Stimulated activated CD8-positive, alpha-beta memory T cell treated with anti-CD3 and anti-CD28 coated beads, Interleukin-12 subunit alpha, Interleukin-12 subunit beta, amount 100 ng/mL, for 24 hours (primary cell): ENCODE results near the gene RNPS1.
A peak's percentile ranks its signal among the peaks of the same experiment; 100 is the strongest.

Experiments
- DNase-seq: peaks from one replicate; pipeline ENCODE4 v3.0.0-alpha.2; 2020; ENCODE audit errors: extremely low read depth

Gene RNPS1

DNA sequence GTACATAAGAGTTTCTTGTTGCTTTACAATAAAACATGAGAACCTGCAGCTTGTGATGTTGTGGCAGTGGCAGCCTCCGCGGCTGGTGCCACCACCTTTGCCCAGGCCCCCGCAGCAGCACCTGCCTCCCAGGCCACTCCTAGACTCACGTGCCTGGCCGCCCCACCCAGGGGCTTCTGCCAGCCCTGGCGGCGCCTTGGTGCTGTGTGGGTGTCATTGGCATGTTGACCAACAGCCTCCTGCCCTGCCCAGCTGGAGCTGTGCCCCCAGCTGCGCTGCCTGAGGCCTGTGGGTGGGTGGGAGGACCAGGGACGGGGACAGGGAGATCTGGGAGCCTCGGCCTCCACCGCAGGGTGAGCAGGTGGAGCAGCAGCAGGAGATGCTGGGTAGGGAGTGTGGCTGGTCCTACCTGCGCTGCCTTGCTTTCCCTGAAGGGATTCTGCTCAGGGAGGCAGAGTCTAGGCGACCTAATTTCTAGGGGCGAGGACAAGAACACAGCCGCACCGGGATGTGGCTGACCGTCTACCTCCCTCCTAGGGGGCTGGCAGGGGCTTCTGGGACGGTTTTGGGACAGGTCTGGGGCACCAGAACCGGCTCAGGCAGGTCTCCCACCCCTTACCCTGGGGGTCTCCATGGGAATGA, 32.1 kb downstream of the RNPS1 start:
- no peak for DNase-seq

DNA sequence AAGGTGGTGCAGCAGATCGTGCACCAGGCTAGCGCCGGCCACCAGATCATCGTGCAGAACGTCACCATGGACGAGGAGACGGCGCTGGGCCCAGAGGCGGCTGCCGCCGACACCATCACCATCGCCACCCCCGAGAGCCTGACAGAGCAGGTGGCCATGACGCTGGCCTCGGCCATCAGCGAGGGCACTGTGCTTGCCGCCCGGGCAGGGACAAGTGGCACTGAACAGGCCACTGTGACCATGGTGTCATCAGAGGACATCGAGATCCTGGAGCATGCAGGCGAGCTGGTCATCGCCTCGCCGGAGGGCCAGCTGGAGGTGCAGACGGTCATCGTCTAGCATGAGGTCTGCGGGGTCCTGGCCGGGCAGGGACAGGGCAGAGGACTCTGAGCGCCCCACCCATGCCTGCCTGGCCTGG, 32.7 kb downstream of the RNPS1 start:
- DNase-seq = no peak

GRCh38 chr16:2234813-2235170, 33.1 kb downstream of the RNPS1 start:
- DNase-seq = no peak

GRCh38 chr16:2233872-2234812, 33.8 kb downstream of the RNPS1 start:
- no peak for DNase-seq

- DNase-seq = no peak
Measured at GRCh38 chr16:2233046-2233775, 34.7 kb downstream of the RNPS1 start.

GRCh38 chr16:2232094-2232990, 35.6 kb downstream of the RNPS1 start:
- no peak for DNase-seq

DNA sequence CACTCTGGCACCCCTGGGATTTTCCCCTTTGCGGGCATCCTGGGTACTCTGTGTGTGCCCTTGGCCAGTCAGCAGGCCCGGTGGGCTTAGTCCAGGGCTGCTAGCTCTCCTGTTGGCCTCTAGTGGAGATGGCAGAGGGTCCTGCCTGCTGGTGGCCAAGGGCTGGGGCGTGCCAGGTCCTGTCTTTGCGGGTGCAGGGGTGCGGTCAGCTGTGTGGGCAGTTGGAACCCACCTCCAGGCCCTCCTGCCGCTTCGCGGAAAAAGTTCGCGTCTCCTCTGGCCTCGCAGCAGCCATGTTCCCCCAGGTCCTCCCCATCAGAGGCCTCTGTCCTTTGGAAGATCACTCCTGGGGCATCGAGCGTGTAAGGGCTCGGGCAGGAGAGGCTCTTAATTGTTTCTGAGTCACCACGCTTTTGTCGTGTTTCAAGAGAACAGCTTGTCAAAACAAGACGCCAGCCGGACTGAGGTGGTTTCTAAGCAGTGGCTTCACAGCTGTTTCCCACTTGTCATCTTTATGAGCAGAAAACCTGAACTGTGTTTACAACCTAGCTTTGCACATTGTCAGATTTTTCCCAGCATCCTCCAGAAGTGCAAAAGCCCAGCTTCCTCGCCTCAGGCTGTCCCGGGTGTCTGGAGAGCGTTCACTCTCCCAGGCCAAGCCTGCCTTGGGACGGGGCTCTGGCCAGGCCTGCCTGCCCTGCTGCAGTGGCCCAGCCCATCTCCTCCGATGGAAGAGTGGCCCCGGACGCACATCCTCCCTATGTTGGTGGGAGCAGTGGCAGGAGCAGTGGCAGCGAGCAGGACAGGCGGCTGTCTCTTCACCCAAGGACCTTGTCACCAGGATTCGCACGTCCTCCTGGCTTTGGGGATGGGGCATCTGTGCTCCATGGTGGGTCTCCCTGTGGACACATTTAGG, 36.7 kb downstream of the RNPS1 start:
- DNase-seq = no peak

GRCh38 chr16:2230376-2230775, 37.5 kb downstream of the RNPS1 start:
- no peak for DNase-seq

DNA sequence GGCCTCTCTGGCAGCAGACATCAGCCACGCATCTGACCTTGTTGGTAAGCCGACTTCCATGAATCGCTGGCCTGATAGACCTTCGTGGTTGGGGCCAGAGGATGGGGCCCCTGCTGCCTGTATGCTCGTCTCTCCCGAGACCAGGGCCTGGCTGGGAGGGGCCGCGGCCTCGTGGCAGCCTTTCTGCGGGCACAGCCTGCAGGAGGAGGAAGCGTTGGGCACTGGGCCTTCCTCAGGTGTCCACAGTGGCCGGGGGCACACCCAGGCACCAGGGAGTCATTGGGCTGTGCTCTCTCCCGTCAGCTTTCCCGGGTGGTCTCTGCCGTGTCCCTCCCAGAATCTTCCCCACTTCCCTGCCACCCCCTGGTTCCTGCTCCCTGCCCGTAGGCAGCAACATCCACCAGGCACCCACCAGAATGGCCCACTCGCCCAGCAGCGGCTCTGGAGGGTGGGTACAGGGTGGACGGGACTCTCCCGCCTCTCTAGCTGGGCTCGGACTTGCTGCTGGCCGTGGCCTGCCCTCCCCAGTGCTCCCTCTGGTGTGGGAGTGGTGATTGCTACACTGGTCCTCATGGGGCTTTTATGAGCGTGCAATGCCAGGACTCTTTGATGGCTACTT, 38.2 kb downstream of the RNPS1 start:
- no peak for DNase-seq

DNA sequence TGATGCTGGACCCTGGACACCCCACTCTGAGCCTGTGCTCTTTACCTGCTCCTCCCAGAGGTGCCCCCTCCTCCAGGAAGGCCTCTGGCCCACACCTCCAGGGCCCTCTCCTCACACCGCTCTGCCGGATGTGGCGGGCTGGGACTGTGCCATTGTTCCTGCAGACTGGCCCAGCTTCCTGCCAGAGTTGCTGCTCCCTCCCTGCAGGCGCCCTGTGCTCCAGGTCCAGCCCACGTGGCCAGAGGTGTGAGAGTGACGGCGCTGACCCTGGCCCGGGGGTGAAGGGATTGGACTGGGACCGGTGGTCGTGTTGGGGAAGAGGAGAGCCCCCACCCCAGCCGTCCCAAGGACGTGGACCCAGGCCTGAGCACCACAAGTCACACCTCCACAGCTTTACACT, 38.8 kb downstream of the RNPS1 start:
- no peak for DNase-seq

- DNase-seq = no peak
Measured at GRCh38 chr16:2228161-2228824, 39.6 kb downstream of the RNPS1 start.

DNA sequence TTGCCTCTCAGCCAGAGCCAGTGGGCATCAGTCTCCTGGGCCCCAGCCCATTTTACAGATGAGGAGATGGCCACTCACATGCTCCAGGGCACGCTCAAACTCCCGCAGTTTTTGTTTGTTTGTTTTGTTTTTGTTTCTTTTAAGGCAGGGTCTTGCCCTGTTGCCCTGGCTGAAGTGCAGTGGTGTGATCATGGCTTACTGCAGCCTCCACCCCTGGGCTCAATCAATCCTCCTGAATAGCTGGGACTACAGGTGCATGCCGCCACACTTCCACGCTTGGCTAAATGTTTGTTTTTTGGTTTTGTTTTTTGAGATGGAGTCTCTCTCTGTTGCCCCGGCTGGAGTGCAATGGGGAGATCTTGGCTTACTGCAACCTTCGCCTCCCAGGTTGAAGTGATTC, 41.0 kb downstream of the RNPS1 start:
- DNase-seq = no peak

- no peak for DNase-seq
Measured at GRCh38 chr16:2226245-2226793, 41.6 kb downstream of the RNPS1 start.

GRCh38 chr16:2223942-2224486, 43.9 kb downstream of the RNPS1 start:
- DNase-seq = no peak

DNA sequence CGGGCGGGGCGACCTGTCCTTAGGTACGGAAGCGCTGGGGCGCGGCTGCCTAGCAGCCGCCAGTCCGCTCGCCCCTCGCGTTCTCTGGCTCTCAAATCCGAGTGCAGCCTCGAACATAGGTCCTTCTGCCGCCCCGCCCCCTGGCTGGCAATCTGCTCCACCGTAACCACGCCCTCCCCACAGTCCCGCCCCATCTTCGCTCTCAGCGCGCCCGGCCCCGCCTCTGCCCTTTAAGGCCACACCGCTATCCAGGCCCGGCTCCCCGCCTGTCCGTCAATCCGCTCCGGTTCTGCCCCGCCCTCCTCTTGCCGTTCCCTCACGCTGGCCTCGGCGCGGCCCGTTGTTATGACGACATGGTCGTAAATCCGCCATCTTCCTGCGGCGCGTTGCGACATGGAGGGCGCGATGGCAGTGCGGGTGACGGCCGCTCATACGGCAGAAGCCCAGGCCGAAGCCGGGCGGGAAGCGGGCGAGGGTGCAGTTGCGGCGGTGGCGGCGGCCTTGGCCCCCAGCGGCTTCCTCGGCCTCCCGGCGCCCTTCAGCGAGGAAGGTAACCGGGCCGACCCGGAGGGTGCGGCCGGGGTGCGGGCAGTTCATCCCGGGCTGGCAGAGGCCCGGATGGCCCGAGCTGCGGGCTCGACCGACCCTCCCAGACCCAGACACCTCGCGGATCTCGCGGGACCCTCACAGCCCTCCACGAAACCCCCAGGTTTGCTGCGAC, 44.5 kb downstream of the RNPS1 start, which contains the start of gene E4F1:
Gene E4F1, plus strand, starts transcription at position 371 of the 721 bp plus-strand sequence. Its CDS starts 23 bp downstream, at position 394.
- peak; percentile 100 for DNase-seq

DNA sequence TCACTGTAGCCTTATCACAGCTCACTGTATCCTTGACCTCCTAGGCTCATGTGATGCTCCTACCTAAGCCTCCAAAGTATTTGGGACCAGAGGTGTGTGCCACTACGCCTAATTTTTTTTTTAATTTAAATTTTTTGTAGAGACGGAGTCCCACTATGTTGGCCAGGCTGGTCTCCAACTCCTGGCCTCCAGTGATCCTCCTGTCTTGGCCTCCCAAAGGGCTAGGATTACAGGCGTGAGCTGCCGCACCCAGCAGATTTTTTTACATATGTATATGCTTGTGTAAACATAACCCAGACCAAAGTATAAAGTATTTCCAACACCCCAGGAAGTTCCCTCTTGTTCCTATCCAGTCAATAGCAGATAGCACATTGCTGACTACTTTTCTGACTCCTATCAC, 51.6 kb downstream of the RNPS1 start:
- no peak for DNase-seq

DNA sequence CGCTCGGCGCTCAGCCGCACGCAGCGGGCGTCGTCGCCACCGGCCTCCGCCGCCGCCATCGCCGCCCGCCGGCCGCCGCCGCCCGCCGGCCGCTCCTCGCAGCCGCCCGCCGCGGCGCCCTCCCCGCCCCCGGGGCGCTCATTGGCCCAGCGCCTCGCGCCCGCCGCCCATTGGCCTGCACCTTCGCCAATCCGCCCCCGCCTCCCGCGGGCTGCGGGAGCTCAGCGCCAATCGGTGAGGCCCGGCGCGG, 53.3 kb downstream of the RNPS1 start, which contains the start of gene PGP:
Gene PGP, minus strand, starts transcription at position 122 of the 250 bp plus-strand sequence. Its CDS starts 63 bp downstream, at position 59.
- no peak for DNase-seq
